Activated CD8-positive, alpha-beta memory T cell treated with anti-CD3 and anti-CD28 coated beads, Interleukin-2, amount 50 U/mL, for 24 hours (primary cell): ENCODE measurements around the gene CDKN2B.
"Not testable (repeated sequence)": the region's sequence is repeated elsewhere in the genome, so short reads cannot be mapped to it uniquely, and the experiment has no call there.

Experiments used
- DNase-seq: peaks from one replicate; pipeline ENCODE4 v3.0.0-alpha.2; 2020; ENCODE audit errors: extremely low read depth

CDKN2B gene

GRCh38 chr9:21969011-21969940, 39.8 kb downstream of the CDKN2B start:
- DNase-seq = no peak

DNA sequence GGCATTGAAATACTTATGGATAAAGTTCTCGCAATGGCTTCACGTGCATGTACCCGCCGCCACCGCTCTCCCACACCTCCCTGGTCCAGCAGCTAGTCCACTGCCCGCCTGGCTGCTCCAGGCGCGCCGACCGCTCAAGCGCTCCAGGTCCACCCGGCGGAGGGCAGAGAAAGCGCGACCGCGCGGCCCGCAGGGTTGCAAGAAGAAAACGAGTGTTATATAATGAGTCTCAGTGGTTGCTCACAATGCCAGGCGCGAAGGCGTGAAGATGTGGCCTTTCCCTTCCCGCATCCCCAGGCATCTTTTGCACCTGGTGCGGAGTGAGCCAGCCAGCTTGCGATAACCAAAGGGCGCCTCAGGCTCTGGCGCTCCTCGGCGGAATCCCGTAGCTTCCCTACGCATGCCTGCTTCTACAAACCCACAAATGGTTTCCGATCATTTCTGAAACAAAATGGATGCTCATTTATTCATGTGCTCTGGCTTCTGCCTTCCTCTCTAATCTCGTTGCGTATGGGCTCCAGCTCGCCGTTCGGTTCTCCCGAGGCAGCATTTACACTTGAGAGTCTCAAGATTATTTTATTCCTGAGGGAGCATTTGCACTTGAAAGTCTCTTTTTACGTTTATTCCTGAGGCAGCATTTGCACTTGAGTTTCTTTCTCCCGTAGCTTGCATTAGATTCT, 40.6 kb downstream of the CDKN2B start:
- DNase-seq = no peak

GRCh38 chr9:21967702-21968101, 41.4 kb downstream of the CDKN2B start:
- no peak for DNase-seq

- no peak for DNase-seq
Measured at GRCh38 chr9:21967169-21967568, 41.9 kb downstream of the CDKN2B start.

GRCh38 chr9:21966140-21966851, 42.8 kb downstream of the CDKN2B start:
- no peak for DNase-seq

GRCh38 chr9:21965401-21965951, 43.6 kb downstream of the CDKN2B start:
- DNase-seq = no peak

GRCh38 chr9:21964925-21965385, 44.1 kb downstream of the CDKN2B start:
- no peak for DNase-seq

DNA sequence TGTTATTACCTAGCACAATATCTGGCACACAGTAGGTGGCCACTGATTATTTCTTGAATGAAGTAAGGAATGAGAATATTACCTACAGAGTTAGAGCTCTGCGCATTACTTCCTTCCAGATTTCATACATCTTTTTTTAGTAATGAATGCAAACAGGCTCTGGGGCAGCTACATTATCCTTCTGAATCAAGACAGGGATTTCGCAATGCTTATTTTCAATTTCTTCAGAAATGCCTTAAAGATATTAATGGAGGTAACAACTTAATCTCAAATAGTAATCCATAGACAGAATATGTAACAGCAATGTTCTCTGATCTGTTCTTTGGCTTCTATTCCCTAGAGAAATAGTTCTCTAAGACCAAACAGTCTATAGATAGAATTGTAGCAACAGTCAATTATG, 47.5 kb downstream of the CDKN2B start:
- no peak for DNase-seq

GRCh38 chr9:21959268-21959667, 49.8 kb downstream of the CDKN2B start:
- not testable (repeated sequence) for DNase-seq

DNA sequence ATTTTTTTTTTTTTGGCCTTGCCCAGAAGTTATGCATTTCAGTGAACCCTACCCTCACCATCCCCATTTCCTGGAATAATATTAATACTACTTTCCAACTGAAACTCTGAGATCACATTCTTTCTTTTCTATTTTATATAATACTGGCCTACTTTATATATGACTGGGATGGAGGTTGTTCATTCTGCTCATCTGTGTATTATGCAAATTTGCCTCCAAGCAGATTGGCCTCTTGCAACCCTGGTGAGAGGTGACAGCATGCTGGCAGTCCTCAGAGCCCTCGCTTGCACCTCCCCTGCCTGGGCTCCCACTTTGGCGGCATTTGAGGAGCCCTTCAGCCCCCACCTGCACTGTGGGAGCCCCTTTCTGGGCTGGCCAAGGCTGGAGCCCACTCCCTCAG, 50.3 kb downstream of the CDKN2B start:
- no peak for DNase-seq
